Erythroblast (primary cell): ENCODE measurements around the gene CEL.

ENCODE experiments used
- GATA1 ChIP-seq: IDR thresholded peaks from 2 replicates; pipeline ENCODE4 v1.6.1; 2011; ENCODE audit warnings: low read depth, mild to moderate bottlenecking, control low read depth, low read length, moderate library complexity
- POLR2A ChIP-seq: IDR thresholded peaks from 2 replicates; pipeline ENCODE4 v1.6.1; 2011; ENCODE audit warnings: mild to moderate bottlenecking, low read length

DNA sequence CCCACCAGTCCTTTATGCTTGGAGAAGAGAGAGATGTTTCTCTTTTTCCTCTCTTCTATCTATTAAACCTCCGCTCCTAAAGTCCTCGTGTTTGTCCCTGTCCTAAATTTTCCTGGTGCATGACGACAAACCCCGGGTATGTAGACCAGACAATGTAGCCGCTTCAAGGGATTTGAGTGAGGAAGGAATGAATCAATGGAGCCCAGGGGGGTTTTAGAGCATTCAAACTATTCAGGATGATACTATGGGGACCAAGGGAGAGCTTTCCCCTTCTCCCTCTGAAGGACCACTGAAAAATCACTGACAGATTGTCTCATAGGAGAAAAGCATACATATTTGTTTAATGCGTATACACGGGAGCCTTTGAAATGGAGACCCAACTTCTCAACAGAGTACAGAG lies 18.4 kb downstream of the CEL start:
- TF ChIP-seq POLR2A (no peak), GATA1 (no peak)
